Tibial nerve (tissue), 4 donors: Measurements from ENCODE around the gene RAB18. TPM values are rescaled to one million over a fixed set of nuclear protein-coding genes. Genes with fewer than 3 reads are reported as not detected.

Source experiments
- DNase-seq, 2 donors: peaks; one replicate each; pipeline ENCODE4 v3.0.0-alpha.2; 2019; ENCODE audit warnings: low spot score in 2 of 2
- H3K27ac ChIP-seq, 4 donors: fragments of 200-600 bp; sonication (generic) in 3 of 4; one replicate each; pipeline ENCODE4 v1.5.1; 2017 to 2019; ENCODE audit warnings: mild to moderate bottlenecking in 1 of 4
- H3K27me3 ChIP-seq, 2 donors: fragments of 200-600 bp; sonication (generic) in 1 of 2; one replicate each; pipeline versions ENCODE4 v1.5.1 to v1.6.0; 2017 to 2019
- H3K36me3 ChIP-seq, 3 donors: fragments of 200-600 bp; sonication (generic); one replicate each; pipeline ENCODE4 v1.5.1; 2018 to 2019
- H3K4me1 ChIP-seq, 4 donors: fragments of 200-600 bp; sonication (generic) in 3 of 4; one replicate each; pipeline ENCODE4 v1.5.1; 2017 to 2019
- H3K4me3 ChIP-seq, 4 donors: fragments of 200-600 bp; sonication (generic) in 3 of 4; one replicate each; pipeline ENCODE4 v1.5.1; 2017 to 2019; ENCODE audit warnings: mild to moderate bottlenecking in 1 of 4, moderate library complexity in 1 of 4
- H3K9me3 ChIP-seq, 4 donors: fragments of 200-600 bp; sonication (generic) in 3 of 4; one replicate each; pipeline ENCODE4 v1.5.1; 2017 to 2019
- EP300 ChIP-seq, 2 donors: sonication (generic); formaldehyde crosslinking; IDR thresholded peaks; one replicate each; pipeline ENCODE4 v1.6.1; 2017; ENCODE audit warnings: antibody characterized with exemption in 2 of 2, mild to moderate bottlenecking in 1 of 2
- POLR2A ChIP-seq, 2 donors: fragments of 450-650 bp; IDR thresholded peaks; one replicate each; pipeline ENCODE4 v1.6.1; 2017; ENCODE audit warnings: antibody characterized with exemption in 2 of 2, mild to moderate bottlenecking in 2 of 2, moderate library complexity in 2 of 2
- WGBS, 2 donors: methylation state at CpG; one replicate each; pipeline ENCODE4 v1.1.5; 2018; 5-methylcytosine and 5-hydroxymethylcytosine counted together
- total RNA-seq, 4 donors: library from RNA; depleted of rRNA; stranded (reverse); fragments of >200 nt; gene quantifications; one replicate each; pipeline ENCODE4 v1.1.0, GENCODE V29; 2016
- TF ChIP-seq, protein P1 (sequence below), 5 experiments: fragments of 200-600 bp in 3 of 5; fragments of 450-650 bp in 2 of 5; sonication (generic) in 3 of 5; IDR thresholded peaks; one replicate each; pipeline ENCODE4 v1.5.1; 2016 to 2019; ENCODE audit warnings: antibody characterized with exemption in 5 of 5, mild to moderate bottlenecking in 3 of 5, moderate library complexity in 2 of 5

RAB18 gene
- total RNA-seq, result 10 to 100 TPM; 20.7 to 33.3 (median 23.2) TPM

DNA sequence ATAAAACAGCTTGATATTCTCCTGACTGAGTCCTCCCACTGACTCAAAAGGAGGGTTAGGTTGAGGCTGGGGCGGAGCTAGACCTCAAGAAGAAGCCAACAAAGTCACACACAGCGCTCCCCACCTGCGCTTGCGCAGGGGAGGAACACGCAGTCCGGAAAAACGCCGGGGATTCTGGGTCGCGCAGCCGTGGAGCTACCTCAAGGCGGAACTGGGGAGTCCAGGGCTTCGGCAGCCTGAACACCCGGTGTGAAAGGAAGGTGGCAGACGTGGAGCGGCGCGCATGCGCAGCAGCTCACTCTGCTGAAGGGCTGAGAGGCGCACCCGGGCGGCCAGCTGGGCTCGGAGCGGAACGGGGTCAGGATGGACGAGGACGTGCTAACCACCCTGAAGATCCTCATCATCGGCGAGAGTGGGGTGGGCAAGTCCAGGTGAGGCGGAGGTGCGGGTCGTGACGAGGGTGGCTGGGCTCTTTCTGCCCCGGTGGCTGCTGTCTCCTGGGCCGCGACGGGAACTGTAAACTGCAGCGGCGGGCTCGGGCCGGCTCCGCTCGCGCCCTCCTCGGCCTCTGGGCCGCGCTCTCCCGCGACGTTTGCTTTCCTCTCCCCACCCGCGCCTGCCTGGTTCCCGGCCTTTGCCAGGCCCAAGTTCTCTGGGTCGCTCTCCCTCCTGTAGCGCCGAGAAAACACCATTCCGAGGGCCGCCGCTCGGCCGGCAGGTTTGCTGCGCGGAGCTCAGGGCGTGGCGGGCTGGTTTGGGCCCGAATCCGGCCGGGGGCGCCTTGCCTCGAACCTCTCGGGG is at the start of gene RAB18:
TSS of gene RAB18 (plus strand) at position 298 of the 801 bp plus-strand sequence. CDS start at position 364, 66 bp downstream.
- DNase-seq, result peak; percentile 87 to 89

DNA sequence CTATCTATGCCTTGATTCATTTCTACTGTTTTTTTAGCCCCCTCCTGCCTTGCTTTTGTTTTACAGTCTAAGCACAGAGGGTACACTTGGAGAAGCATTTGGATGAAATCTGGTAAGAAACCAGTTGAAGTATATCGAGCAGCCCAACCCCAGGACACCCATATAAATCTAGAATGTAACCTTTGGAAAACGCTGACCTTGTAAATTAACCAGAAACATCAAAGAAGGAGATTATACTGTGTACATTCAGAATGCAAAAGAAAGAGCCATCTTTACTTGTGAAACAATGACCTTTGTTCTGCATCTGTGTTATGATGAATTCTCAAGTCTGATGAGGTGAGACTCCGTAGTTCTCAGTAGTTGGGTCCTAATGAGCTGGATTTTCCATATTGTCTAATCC is 49.3 kb upstream of the RAB18 start:
- Histone ChIP-seq H3K27me3 (no peaks in the 10 kb centered on the region), H3K4me1 (no peaks in the 10 kb centered on the region), H3K36me3 (no peaks in the 10 kb centered on the region), H3K4me3 (no peak overlapping the region), H3K27ac (no peak overlapping the region), H3K9me3 (no peaks in the 10 kb centered on the region)
- 48 to 54% methylated on average over 3 of the region's 3 CpGs for WGBS, 2 donors
- no peak for DNase-seq
- TF ChIP-seq, protein P1, sequence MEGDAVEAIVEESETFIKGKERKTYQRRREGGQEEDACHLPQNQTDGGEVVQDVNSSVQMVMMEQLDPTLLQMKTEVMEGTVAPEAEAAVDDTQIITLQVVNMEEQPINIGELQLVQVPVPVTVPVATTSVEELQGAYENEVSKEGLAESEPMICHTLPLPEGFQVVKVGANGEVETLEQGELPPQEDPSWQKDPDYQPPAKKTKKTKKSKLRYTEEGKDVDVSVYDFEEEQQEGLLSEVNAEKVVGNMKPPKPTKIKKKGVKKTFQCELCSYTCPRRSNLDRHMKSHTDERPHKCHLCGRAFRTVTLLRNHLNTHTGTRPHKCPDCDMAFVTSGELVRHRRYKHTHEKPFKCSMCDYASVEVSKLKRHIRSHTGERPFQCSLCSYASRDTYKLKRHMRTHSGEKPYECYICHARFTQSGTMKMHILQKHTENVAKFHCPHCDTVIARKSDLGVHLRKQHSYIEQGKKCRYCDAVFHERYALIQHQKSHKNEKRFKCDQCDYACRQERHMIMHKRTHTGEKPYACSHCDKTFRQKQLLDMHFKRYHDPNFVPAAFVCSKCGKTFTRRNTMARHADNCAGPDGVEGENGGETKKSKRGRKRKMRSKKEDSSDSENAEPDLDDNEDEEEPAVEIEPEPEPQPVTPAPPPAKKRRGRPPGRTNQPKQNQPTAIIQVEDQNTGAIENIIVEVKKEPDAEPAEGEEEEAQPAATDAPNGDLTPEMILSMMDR (IDR thresholded peaks at IDR 0.05), result no peak
- TF ChIP-seq EP300 (IDR thresholded peaks at IDR 0.05) (no peak), POLR2A (IDR thresholded peaks at IDR 0.05) (no peak)

More for the DNA sequence above, at the start of gene RAB18:
- peak within 1 kb of the TSS; percentile 69 to 99 (median 90) for H3K4me3 ChIP-seq
- no peaks in the 10 kb centered on the region for H3K27me3 ChIP-seq
- WGBS, 2 donors, result 0 to 1% methylated on average over 47 to 49 of the region's 71 CpGs
- peak; percentile 82 to 84 for TF ChIP-seq POLR2A (IDR thresholded peaks at IDR 0.05)
- TF ChIP-seq, protein P1 (IDR thresholded peaks at IDR 0.05), result peak in 3 of 5 experiments; percentile 17 to 47 (median 23)
- peak; percentile 84 to 95 for TF ChIP-seq EP300 (IDR thresholded peaks at IDR 0.05)
- no peaks in the 10 kb centered on the region for H3K9me3 ChIP-seq
- no peaks in the 10 kb centered on the region for H3K36me3 ChIP-seq
- peaks cover 9 to 37% (median 13%) of the 10 kb centered on the region in 4 donors for H3K4me1 ChIP-seq
- peak within 1 kb of the TSS; percentile 62 to 90 (median 89) for H3K27ac ChIP-seq

DNA sequence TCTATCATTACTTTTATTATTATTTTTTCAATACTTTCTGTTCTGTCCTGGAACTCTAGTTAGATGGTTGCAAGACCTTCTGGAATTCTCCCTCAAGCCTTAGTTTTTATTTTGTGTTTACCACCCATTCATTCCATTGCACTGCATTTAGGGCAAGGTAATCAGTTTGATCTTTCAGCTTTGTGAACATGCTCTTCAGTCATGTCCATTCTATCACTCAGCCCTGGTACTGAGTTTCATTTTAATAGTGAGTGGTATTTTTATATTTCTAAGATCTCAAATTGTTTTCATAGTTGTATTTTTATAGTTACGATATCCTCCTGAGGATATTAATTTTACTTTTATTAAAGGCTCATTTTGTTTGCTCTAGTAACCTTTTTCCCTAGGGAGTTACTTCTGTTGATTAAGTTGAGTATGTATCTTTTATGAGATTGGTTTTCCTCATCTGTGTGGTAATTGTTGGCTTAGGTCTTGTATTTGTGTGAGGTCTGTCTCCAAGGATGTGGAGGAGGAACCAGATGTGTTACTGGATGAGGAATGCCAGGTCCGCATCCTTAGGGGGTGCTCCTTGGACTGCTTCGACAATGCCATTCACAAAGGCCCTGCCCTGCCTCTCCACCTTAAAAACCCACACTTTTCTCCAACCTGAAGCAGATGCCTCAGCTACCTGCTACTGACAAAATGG is 46.7 kb upstream of the RAB18 start:
- DNase-seq, result no peak
- TF ChIP-seq, protein P1 (IDR thresholded peaks at IDR 0.05), result no peak
- TF ChIP-seq POLR2A (IDR thresholded peaks at IDR 0.05), result no peak
- TF ChIP-seq EP300 (IDR thresholded peaks at IDR 0.05), result no peak
- H3K4me3 ChIP-seq, result no peak overlapping the region
- 57 to 65% methylated on average over 3 of the region's 3 CpGs for WGBS, 2 donors
- H3K4me1 ChIP-seq, result no peaks in the 10 kb centered on the region
- no peaks in the 10 kb centered on the region for H3K9me3 ChIP-seq
- no peaks in the 10 kb centered on the region for H3K36me3 ChIP-seq
- no peaks in the 10 kb centered on the region for H3K27me3 ChIP-seq
- H3K27ac ChIP-seq, result no peak overlapping the region

DNA sequence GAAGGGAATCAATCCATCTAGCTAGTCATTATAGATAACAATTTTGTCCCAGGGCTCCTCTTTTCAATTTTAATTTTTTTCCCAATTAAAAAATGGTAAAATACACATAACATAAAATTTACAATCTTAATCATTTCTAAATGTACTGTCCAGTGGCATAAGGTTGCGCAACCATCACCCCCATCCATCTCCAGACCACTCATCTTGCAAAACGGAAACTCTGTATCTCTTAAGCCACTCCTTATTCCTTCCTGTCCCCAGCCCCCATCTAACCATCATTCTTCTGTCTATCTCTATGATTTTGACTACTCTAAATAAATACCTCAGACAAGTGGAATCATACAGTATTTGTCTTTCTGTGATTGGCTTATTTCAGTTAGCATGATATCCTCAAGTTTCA is 46.1 kb upstream of the RAB18 start:
- TF ChIP-seq POLR2A (IDR thresholded peaks at IDR 0.05) (no peak), EP300 (IDR thresholded peaks at IDR 0.05) (no peak)
- TF ChIP-seq, protein P1 (IDR thresholded peaks at IDR 0.05), result no peak
- DNase-seq, result no peak
- Histone ChIP-seq H3K36me3 (no peaks in the 10 kb centered on the region), H3K9me3 (no peaks in the 10 kb centered on the region), H3K4me3 (no peak overlapping the region), H3K27ac (no peak overlapping the region), H3K27me3 (no peaks in the 10 kb centered on the region), H3K4me1 (no peaks in the 10 kb centered on the region)
- WGBS, 2 donors, result 34 to 74% methylated on average over 2 of the region's 2 CpGs

DNA sequence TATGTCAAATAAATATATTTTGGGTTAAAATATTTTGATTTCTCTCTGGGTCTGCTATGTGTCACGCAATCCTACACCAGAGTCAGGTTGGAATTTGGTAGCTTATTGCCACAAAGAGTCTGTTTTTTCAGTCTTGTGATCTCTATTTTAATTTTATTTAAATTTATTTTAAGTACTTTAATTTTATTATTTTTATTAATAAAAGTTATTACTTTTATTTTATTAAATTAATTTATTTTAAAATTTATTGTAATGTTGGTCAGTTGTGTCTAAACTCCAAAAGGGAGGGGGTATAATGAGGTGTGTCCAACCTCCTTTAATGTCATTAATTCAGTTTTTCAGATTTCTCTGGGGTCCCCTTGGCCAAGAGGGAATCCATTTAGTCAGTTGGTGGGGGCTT is 42.8 kb upstream of the RAB18 start:
- no peak for DNase-seq
- no peak overlapping the region for H3K4me3 ChIP-seq
- H3K27ac ChIP-seq, result no peak overlapping the region
- WGBS, 2 donors, result 93 to 100% methylated on average over 1 of the region's 1 CpG
- TF ChIP-seq POLR2A (IDR thresholded peaks at IDR 0.05) (no peak), EP300 (IDR thresholded peaks at IDR 0.05) (no peak)
- TF ChIP-seq, protein P1 (IDR thresholded peaks at IDR 0.05), result no peak
- H3K36me3 ChIP-seq, result no peaks in the 10 kb centered on the region
- H3K4me1 ChIP-seq, result no peaks in the 10 kb centered on the region
- no peaks in the 10 kb centered on the region for H3K27me3 ChIP-seq
- no peaks in the 10 kb centered on the region for H3K9me3 ChIP-seq
